NB4 (cell line): Measurements from ENCODE around the gene MYNN.

Experiments
- CTCF ChIP-seq: IDR thresholded peaks from one replicate; pipeline ENCODE4 v1.5.1; 2012; ENCODE audit warnings: low read depth, low read length
- POLR2A ChIP-seq: IDR thresholded peaks from 2 replicates; pipeline ENCODE4 v1.6.1; 2011; ENCODE audit warnings: mild to moderate bottlenecking; ENCODE audit not compliant: insufficient read length; ENCODE audit errors: extremely low read depth

GRCh38 chr3:169812332-169813235 lies 39.4 kb downstream of the MYNN start, which contains the start of the genes LRRC34 and LRRIQ4:
- TF ChIP-seq CTCF (no peak), POLR2A (peak; percentile 16)
